Mucosa of descending colon (tissue), 3 donors: ENCODE data around the gene WHAMM. TPM values are rescaled to one million over a fixed set of nuclear protein-coding genes. Genes with fewer than 3 reads are reported as not detected.
"Not testable (repeated sequence)": the region's sequence is repeated elsewhere in the genome, so short reads cannot be mapped to it uniquely, and the experiment has no call there.

Experiments used
- ATAC-seq: fragments of 200-7000 bp; cut with Tn5 transposase; one replicate; pipeline ENCODE4 v1.9.1; 2020; ENCODE audit warnings: mild to moderate bottlenecking, moderate library complexity
- DNase-seq, 3 donors: peaks; one replicate each; pipeline ENCODE4 v3.0.0-alpha.2; 2020
- H3K36me3 ChIP-seq: fragments of 200-600 bp; one replicate; pipeline ENCODE4 v1.8.0; 2021; ENCODE audit warnings: low read depth, mild to moderate bottlenecking
- H3K4me1 ChIP-seq: fragments of 200-600 bp; one replicate; pipeline ENCODE4 v1.8.0; 2021; ENCODE audit warnings: low read depth, mild to moderate bottlenecking
- H3K4me3 ChIP-seq: fragments of 200-600 bp; one replicate; pipeline ENCODE4 v1.8.0; 2021; ENCODE audit warnings: mild to moderate bottlenecking
- H3K9me3 ChIP-seq: fragments of 200-600 bp; one replicate; pipeline ENCODE4 v1.8.0; 2021; ENCODE audit warnings: mild to moderate bottlenecking
- intact Hi-C, 2 donors: fragments of 100-400 bp; cut with DNase I in 1 of 2; cut with micrococcal nuclease in 1 of 2; formaldehyde crosslinking; loops; one replicate each; pipeline versions ENCODE4 v1.11.0 to v1.11.1; 2022; cut with DNase I, micrococcal nuclease
- total RNA-seq, 3 donors: library from RNA; stranded (reverse); fragmentation: NEBNext Ultra II Directional in 2 of 3; extraction: Animal tissue kit (Norgen Biotek cat#: 25700) in 2 of 3; gene quantifications; one replicate each; pipeline versions ENCODE4 v1.2.1 to v1.2.4, GENCODE V29; 2021 to 2023
- TF ChIP-seq, protein P1 (sequence below): fragments of 200-600 bp; IDR thresholded peaks from one replicate; pipeline ENCODE4 v1.8.0; 2022; ENCODE audit warnings: antibody characterized with exemption, mild to moderate bottlenecking
- donor health status: DM: no; HTN: no; CAD: no; lungs with moderate emphysema.
- donor health status: DM: no; HTN: no; CAD: no.
- donor health status: DM: no; HTN: yes; CAD: no.

The WHAMM gene
- total RNA-seq, 3 donors from 2014 or later = 10.8 to 13.2 (median 11.4) TPM

- H3K36me3 ChIP-seq = no peaks in the 10 kb centered on the region
- TF ChIP-seq, protein P1, sequence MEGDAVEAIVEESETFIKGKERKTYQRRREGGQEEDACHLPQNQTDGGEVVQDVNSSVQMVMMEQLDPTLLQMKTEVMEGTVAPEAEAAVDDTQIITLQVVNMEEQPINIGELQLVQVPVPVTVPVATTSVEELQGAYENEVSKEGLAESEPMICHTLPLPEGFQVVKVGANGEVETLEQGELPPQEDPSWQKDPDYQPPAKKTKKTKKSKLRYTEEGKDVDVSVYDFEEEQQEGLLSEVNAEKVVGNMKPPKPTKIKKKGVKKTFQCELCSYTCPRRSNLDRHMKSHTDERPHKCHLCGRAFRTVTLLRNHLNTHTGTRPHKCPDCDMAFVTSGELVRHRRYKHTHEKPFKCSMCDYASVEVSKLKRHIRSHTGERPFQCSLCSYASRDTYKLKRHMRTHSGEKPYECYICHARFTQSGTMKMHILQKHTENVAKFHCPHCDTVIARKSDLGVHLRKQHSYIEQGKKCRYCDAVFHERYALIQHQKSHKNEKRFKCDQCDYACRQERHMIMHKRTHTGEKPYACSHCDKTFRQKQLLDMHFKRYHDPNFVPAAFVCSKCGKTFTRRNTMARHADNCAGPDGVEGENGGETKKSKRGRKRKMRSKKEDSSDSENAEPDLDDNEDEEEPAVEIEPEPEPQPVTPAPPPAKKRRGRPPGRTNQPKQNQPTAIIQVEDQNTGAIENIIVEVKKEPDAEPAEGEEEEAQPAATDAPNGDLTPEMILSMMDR = no peak
- no peak for DNase-seq
- no peaks in the 10 kb centered on the region for H3K4me1 ChIP-seq
- intact Hi-C loops = loop anchor here in 1 of 2 donors (10.0 kb wide), 1 partner anchor 149 kb away; no protein-coding TSS in a partner anchor
- no peaks in the 10 kb centered on the region for H3K9me3 ChIP-seq
- no peak overlapping the region for H3K4me3 ChIP-seq
- ATAC-seq = no peak
Measured at GRCh38 chr15:82855286-82856100, 46.1 kb downstream of the WHAMM start.

DNA sequence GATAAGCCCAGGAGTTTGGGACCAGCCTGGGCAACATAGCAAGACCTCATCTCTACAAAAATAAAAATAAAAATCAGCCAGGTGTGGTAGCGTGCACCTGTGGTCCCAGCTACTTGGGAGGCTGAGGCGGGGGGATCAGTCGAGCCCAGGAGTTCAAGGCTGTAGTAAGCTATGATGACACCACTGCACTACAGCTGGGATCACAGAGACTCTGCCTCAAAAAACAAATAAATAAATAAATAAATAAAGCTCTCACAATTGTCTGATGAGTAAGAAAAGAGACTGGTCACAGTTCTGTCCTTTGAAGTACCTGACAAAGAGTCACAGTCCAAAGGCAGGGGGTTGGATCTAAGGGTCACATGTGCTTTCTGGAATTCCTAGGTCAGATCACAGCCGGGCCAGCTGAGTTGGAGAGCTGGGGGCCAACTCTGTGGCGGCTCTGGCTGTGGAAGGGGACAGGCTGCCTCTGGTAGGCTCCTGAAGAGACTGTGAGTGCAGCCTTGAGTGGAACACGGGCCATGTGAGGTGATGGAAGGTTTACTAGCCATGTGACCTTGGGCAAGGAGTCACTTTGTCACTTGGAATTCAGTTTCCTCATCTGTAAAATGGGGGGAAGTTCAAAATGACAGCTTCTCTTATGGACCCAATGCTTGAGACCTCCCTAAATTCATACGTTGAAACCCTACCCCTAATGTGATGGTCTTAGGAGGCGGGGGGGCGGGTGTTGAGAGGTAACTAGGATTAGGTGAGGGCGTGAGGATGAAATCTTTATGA lies 47.2 kb downstream of the WHAMM start:
- DNase-seq (no peak), ATAC-seq (no peak)
- no peaks in the 10 kb centered on the region for H3K36me3 ChIP-seq
- H3K4me3 ChIP-seq = no peak overlapping the region
- TF ChIP-seq, protein P1 = no peak
- H3K9me3 ChIP-seq = no peaks in the 10 kb centered on the region
- intact Hi-C loops = loop anchor here in 1 of 2 donors (10.0 kb wide), 1 partner anchor 148 kb away; no protein-coding TSS in a partner anchor
- no peaks in the 10 kb centered on the region for H3K4me1 ChIP-seq

DNA sequence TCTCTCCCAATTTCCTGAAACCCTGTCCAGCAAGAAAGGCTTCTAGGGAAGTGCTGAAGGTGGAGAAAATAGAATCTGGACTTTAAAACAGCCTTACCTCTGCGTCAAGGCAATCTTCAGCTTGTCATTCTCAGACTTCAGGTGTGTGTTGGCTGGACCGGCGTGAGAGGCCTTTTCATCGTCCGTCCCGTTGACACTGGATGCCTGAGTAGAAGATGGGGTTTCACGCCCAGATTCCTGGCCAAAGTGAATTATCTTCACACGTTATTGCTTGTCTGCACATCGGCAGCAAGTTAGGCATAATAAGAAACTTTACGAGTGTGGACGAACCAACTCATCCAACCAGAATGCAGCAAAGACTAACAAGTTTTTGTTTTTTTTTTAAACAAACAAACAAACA lies 49.5 kb downstream of the WHAMM start:
- H3K4me3 ChIP-seq = no peak overlapping the region
- no peaks in the 10 kb centered on the region for H3K36me3 ChIP-seq
- H3K9me3 ChIP-seq = no peaks in the 10 kb centered on the region
- intact Hi-C loops = loop anchor here in 1 of 2 donors (10.0 kb wide), 1 partner anchor 146 kb away; no protein-coding TSS in a partner anchor
- DNase-seq (no peak), ATAC-seq (no peak)
- H3K4me1 ChIP-seq = no peaks in the 10 kb centered on the region
- TF ChIP-seq, protein P1 = no peak

GRCh38 chr15:82862886-82863285 lies 53.5 kb downstream of the WHAMM start:
- Histone ChIP-seq H3K4me3 (no peak overlapping the region), H3K36me3 (no peaks in the 10 kb centered on the region), H3K4me1 (no peaks in the 10 kb centered on the region), H3K9me3 (no peaks in the 10 kb centered on the region)
- DNase-seq = no peak
- no peak for ATAC-seq
- intact Hi-C loops = no loop called here
- TF ChIP-seq, protein P1 = no peak

DNA sequence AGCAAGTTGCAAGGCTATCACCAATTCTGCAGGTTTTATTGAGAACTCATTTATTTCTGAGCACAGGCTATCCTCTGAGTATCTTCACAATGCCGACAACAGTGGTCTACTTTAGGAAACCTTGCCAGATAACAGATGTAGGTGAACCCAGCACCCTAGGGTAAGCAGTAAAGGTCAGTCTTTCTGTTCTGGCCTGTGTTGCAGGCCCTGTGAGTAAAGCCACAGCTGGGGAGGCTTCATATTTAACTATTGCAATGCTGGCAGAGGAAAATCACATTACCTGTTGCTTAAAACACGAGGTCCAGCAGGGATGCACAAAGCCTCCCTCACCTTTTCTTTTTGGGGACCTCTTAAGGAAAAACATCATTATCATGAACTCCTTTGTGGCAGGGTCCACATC lies 55.5 kb downstream of the WHAMM start:
- H3K36me3 ChIP-seq = no peaks in the 10 kb centered on the region
- no peak overlapping the region for H3K4me3 ChIP-seq
- DNase-seq = no peak
- intact Hi-C loops = no loop called here
- TF ChIP-seq, protein P1 = no peak
- H3K4me1 ChIP-seq = no peaks in the 10 kb centered on the region
- H3K9me3 ChIP-seq = no peaks in the 10 kb centered on the region
- ATAC-seq = no peak

GRCh38 chr15:82865581-82865980 lies 56.2 kb downstream of the WHAMM start:
- H3K4me1 ChIP-seq, H3K9me3 ChIP-seq, ATAC-seq, H3K4me3 ChIP-seq, intact Hi-C loops, DNase-seq, H3K36me3 ChIP-seq: not testable (repeated sequence)

- ATAC-seq, H3K4me1 ChIP-seq, H3K4me3 ChIP-seq, intact Hi-C loops, H3K36me3 ChIP-seq, DNase-seq, H3K9me3 ChIP-seq: not testable (repeated sequence)
Measured at GRCh38 chr15:82865981-82866380, 56.6 kb downstream of the WHAMM start.
